ENCODE measurements around the gene NRG3.

DNA sequence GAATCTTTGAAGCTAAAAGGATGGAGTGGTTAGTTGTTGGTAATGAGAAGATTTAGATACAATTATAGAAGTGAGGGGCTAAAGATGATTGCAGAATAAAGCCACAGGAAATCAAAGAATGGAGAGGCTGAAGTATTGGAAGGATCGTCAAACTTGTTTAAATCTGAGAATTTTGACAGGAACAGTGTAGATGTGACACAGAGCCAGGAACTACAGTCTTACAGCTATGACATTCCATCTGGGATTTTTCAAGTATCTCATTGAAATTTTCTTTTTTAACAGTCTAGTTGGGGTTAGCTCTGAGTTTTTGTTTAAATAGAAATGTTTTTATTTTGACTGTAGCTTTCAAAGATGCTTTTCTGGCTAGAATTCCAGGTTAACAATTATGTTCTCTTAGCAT is 181.4 kb downstream of the NRG3 start:
- TF ChIP-seq, protein P1, sequence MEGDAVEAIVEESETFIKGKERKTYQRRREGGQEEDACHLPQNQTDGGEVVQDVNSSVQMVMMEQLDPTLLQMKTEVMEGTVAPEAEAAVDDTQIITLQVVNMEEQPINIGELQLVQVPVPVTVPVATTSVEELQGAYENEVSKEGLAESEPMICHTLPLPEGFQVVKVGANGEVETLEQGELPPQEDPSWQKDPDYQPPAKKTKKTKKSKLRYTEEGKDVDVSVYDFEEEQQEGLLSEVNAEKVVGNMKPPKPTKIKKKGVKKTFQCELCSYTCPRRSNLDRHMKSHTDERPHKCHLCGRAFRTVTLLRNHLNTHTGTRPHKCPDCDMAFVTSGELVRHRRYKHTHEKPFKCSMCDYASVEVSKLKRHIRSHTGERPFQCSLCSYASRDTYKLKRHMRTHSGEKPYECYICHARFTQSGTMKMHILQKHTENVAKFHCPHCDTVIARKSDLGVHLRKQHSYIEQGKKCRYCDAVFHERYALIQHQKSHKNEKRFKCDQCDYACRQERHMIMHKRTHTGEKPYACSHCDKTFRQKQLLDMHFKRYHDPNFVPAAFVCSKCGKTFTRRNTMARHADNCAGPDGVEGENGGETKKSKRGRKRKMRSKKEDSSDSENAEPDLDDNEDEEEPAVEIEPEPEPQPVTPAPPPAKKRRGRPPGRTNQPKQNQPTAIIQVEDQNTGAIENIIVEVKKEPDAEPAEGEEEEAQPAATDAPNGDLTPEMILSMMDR (conservative IDR thresholded peaks at IDR 0.05; ENCODE audit: low read length) = no peak
- TF ChIP-seq EZH2phosphoT487 (IDR thresholded peaks at IDR 0.05; ENCODE audit: borderline replicate concordance, low read depth, low read length) = no peak
